Testis (tissue), 3 donors: ENCODE data around the gene LRRN2. TPM values are rescaled to one million over a fixed set of nuclear protein-coding genes. Genes with fewer than 3 reads are reported as not detected.

Experiments used
- DNase-seq: peaks from one replicate; pipeline ENCODE4 v3.0.0-alpha.2; 2019
- H3K27ac ChIP-seq, 2 donors: fragments of 200-600 bp; sonication (generic); one replicate each; pipeline ENCODE4 v1.5.1; 2019
- H3K27me3 ChIP-seq: fragments of 200-600 bp; sonication (generic); one replicate; pipeline ENCODE4 v1.5.1; 2019
- H3K36me3 ChIP-seq: fragments of 200-600 bp; sonication (generic); one replicate; pipeline ENCODE4 v1.5.1; 2017; ENCODE audit warnings: low read depth; ENCODE audit errors: missing control alignments
- H3K4me1 ChIP-seq: fragments of 200-600 bp; sonication (generic); one replicate; pipeline ENCODE4 v1.5.1; 2019
- H3K4me3 ChIP-seq, 2 donors: fragments of 200-600 bp; sonication (generic); one replicate each; pipeline ENCODE4 v1.5.1; 2017 to 2019
- H3K9me3 ChIP-seq: fragments of 200-600 bp; sonication (generic); one replicate; pipeline ENCODE4 v1.5.1; 2017
- POLR2A ChIP-seq: fragments of 450-650 bp; IDR thresholded peaks from one replicate; pipeline ENCODE4 v1.6.1; 2017; ENCODE audit warnings: antibody characterized with exemption, mild to moderate bottlenecking, moderate library complexity
- WGBS, 2 donors: methylation state at CpG; one replicate each; pipeline ENCODE4 v1.1.5; 2018; 5-methylcytosine and 5-hydroxymethylcytosine counted together
- intact Hi-C: fragments of 100-400 bp; cut with DNase I; formaldehyde crosslinking; loops from one replicate; pipeline ENCODE4 v1.15.1; 2023; ENCODE audit warnings: low total_unique reads
- polyA plus RNA-seq: library from polyadenylated mRNA; stranded (reverse); fragments of 350-450 nt; fragmentation: Illumina TruSeq; extraction: RNeasy Lipid Tissue Mini Kit (QIAGEN cat#74804); gene quantifications from one replicate; pipeline ENCODE4 v1.2.3, GENCODE V29; 2014; ENCODE audit warnings: low read depth, low replicate concordance; ENCODE audit not compliant: insufficient read depth
- total RNA-seq, 2 donors: library from RNA; depleted of rRNA; stranded (reverse); fragments of >200 nt; gene quantifications; one replicate each; pipeline ENCODE4 v1.2.3, GENCODE V29; 2016
- TF ChIP-seq, protein P1 (sequence below), 3 experiments: fragments of 450-650 bp in 2 of 3; fragments of 200-600 bp in 1 of 3; sonication (generic) in 1 of 3; IDR thresholded peaks; one replicate each; pipeline ENCODE4 v1.5.1; 2016 to 2019; ENCODE audit warnings: antibody characterized with exemption in 3 of 3, mild to moderate bottlenecking in 2 of 3, moderate library complexity in 1 of 3

The LRRN2 gene
- total and polyA plus RNA-seq, 3 donors from 2014 or later: 16.7 to 27.4 (median 19.5) TPM

DNA sequence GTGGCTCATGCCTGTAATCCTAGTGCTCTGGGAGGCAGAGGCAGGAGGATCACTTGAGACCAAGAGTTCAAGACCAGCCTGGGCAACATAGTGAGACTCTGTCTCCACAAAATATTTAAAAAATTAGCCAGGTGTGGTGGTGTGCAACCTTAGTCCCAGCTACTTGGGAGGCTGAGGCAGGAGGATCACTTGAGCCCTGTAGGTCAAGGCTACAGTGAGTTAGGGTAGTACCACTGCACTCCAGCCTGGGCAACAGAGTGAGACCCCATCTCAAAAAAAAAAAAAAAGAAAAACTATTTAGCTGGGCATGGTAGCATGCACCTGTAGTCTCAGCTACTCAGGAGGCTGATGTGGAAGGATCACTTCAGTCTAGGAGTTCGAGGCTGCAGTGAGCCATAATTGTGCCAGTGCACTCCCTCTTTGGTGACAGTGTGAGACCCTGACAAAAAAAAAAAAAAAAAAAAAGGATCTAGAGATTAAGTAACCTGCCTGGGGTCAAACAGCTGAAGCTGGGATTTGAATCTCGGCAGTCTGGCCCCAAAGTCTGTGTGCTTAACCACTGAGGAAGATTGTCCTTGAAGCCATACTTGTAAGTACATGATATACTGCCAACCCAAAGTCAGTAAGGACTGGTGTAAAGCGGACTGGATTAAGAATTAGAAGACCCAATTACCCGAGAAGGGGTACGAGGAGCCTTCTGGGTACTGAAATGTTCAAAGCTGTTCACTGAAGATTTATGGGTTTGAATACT is 31.8 kb downstream of the LRRN2 start:
- no peaks in the 10 kb centered on the region for H3K36me3 ChIP-seq
- no peak overlapping the region for H3K27ac ChIP-seq
- no peaks in the 10 kb centered on the region for H3K9me3 ChIP-seq
- 85 to 92% methylated on average over 5 of the region's 5 CpGs for WGBS, 2 donors
- intact Hi-C loops: no loop called here
- H3K4me1 ChIP-seq: no peaks in the 10 kb centered on the region
- no peak for DNase-seq
- TF ChIP-seq, protein P1, sequence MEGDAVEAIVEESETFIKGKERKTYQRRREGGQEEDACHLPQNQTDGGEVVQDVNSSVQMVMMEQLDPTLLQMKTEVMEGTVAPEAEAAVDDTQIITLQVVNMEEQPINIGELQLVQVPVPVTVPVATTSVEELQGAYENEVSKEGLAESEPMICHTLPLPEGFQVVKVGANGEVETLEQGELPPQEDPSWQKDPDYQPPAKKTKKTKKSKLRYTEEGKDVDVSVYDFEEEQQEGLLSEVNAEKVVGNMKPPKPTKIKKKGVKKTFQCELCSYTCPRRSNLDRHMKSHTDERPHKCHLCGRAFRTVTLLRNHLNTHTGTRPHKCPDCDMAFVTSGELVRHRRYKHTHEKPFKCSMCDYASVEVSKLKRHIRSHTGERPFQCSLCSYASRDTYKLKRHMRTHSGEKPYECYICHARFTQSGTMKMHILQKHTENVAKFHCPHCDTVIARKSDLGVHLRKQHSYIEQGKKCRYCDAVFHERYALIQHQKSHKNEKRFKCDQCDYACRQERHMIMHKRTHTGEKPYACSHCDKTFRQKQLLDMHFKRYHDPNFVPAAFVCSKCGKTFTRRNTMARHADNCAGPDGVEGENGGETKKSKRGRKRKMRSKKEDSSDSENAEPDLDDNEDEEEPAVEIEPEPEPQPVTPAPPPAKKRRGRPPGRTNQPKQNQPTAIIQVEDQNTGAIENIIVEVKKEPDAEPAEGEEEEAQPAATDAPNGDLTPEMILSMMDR (IDR thresholded peaks at IDR 0.05): no peak
- no peak for TF ChIP-seq POLR2A
- no peaks in the 10 kb centered on the region for H3K27me3 ChIP-seq
- no peak overlapping the region for H3K4me3 ChIP-seq

DNA sequence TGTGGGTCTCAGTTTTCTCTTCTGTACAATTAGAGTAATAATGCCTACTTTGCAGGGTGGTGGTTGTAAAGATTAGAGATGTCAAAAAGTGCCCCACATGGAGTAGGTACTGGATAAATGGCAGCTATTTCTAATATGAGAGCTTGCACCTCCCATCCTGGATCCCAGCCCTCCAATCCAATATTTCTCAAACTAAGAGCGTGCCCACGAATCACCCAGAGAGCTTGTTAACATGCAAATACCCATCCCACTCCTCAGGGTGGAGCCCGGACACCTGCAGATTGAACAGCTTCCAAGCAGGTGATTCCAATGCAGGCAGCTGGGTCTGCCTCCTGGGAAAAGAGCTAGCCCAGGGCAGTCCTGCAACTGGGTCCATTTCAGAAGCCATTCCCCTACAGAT is 33.0 kb downstream of the LRRN2 start:
- WGBS, 2 donors: 30 to 85% methylated on average over 3 of the region's 3 CpGs

DNA sequence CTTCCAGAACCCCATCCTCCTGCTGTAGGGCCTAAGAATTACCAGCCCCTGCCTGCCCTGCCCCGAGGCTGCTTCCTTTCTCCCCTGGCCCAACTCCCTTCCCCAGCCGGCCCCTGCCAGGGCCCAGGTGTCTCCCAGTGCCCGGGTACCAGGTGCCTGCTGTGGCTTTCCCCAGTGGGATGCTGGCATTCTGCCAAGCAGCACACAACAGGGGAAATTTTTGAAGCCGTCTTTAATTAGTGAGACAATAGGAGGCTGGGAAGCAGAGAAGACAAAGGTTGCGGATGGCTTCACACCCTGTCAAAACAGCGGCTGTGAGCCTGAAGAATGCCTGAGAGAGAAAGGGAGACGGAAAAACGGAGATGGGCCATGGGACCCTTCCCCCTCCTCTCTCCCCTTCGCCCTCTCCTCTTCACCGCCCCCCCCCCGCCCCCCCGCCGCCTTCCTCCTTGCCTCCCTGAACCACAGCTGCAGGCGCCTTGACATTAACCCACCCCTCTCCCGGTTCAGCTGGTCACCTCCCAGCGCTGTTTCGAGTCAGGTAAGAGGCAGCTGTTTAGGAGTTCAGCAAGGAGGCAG is 33.6 kb downstream of the LRRN2 start:
- no peak for TF ChIP-seq POLR2A
- TF ChIP-seq, protein P1 (IDR thresholded peaks at IDR 0.05): no peak
- H3K9me3 ChIP-seq: no peaks in the 10 kb centered on the region
- no peaks in the 10 kb centered on the region for H3K36me3 ChIP-seq
- intact Hi-C loops: no loop called here
- H3K4me3 ChIP-seq: no peak overlapping the region
- WGBS, 2 donors: 52 to 53% methylated on average over 13 to 14 of the region's 17 CpGs
- no peaks in the 10 kb centered on the region for H3K27me3 ChIP-seq
- DNase-seq: no peak
- H3K27ac ChIP-seq: no peak overlapping the region
- no peaks in the 10 kb centered on the region for H3K4me1 ChIP-seq

More for the DNA sequence above, 33.0 kb downstream of the LRRN2 start:
- no peak for DNase-seq
- Histone ChIP-seq H3K4me1 (no peaks in the 10 kb centered on the region), H3K9me3 (no peaks in the 10 kb centered on the region), H3K27ac (no peak overlapping the region), H3K27me3 (no peaks in the 10 kb centered on the region), H3K36me3 (no peaks in the 10 kb centered on the region), H3K4me3 (no peak overlapping the region)
- intact Hi-C loops: no loop called here
- TF ChIP-seq, protein P1 (IDR thresholded peaks at IDR 0.05): no peak
- no peak for TF ChIP-seq POLR2A

DNA sequence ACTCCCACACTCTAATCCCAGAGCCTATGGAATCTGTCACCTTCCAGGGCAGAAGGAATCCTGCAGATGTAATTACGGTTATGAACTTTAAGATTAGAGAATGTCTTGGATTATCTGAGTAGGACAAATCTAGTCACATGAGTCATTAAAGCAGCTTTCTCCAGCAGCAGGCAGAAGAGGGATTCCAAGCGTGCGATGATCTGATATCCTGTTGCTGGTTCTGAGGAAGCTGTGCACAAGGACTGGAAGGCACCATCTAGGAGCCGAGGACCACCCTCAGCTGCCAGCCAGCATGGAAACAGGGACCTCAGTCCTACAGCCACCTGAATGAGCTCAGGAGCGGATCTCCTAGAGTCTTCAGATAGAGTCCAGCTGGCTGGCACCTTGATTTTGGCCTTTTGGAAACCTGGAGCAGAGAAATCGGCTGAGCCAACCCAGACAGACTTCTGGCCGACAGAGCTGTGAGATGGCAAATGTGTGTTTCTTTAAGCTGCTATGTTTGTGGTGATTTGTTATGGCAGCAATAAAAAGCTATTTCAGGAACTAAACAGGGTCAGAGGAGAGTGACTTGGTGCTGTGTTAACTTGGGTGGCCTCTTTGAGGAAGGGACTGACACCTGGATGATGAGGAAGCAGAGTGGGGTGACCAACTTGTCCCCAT is 34.5 kb downstream of the LRRN2 start:
- DNase-seq: no peak
- H3K4me1 ChIP-seq: no peaks in the 10 kb centered on the region
- no peaks in the 10 kb centered on the region for H3K36me3 ChIP-seq
- no peaks in the 10 kb centered on the region for H3K9me3 ChIP-seq
- 81 to 90% methylated on average over 7 of the region's 7 CpGs for WGBS, 2 donors
- no peak overlapping the region for H3K4me3 ChIP-seq
- H3K27ac ChIP-seq: no peak overlapping the region
- TF ChIP-seq, protein P1 (IDR thresholded peaks at IDR 0.05): no peak
- no peak for TF ChIP-seq POLR2A
- no peaks in the 10 kb centered on the region for H3K27me3 ChIP-seq
- intact Hi-C loops: no loop called here
